Fibroblast of lung (primary cell): ENCODE measurements around the gene NHSL2. TPM values are rescaled to one million over a fixed set of nuclear protein-coding genes. Genes with fewer than 3 reads are reported as not detected.

Experiments
- DNase-seq, 2 donors: peaks; one replicate each; pipeline versions ENCODE4 v3.0.0 to v3.0.0-alpha.2; 2010; ENCODE audit warnings: low read depth in 2 of 2
- H2AFZ ChIP-seq: 2 replicates; pipeline ENCODE4 v1.5.1; 2012; ENCODE audit warnings: low read length, control low read depth, inconsistent platforms
- H3K27ac ChIP-seq: 2 replicates; pipeline ENCODE4 v1.5.1; 2011; ENCODE audit warnings: low read length, control low read depth; ENCODE audit not compliant: insufficient read depth
- H3K27me3 ChIP-seq: 2 replicates; pipeline ENCODE4 v1.5.1; 2011; ENCODE audit warnings: mild to moderate bottlenecking, low read length; ENCODE audit not compliant: control insufficient read depth, insufficient read depth
- H3K36me3 ChIP-seq: 2 replicates; pipeline ENCODE4 v1.5.1; 2011; ENCODE audit warnings: low read length; ENCODE audit not compliant: control insufficient read depth, insufficient read depth
- H3K4me1 ChIP-seq: 2 replicates; pipeline ENCODE4 v1.5.1; 2011; ENCODE audit warnings: low read length; ENCODE audit not compliant: control insufficient read depth, insufficient read depth; ENCODE audit errors: extremely low read depth
- H3K4me2 ChIP-seq: 2 replicates; pipeline ENCODE4 v1.5.1; 2011; ENCODE audit warnings: low read length, control low read depth; ENCODE audit not compliant: insufficient read depth; ENCODE audit errors: extremely low read depth
- H3K4me3 ChIP-seq, 4 experiments: fragments of 200-600 bp in 1 of 4; sonication (generic) in 1 of 4; replicated peaks in 1 of 4; 2 replicates each; pipeline ENCODE4 v1.5.1; 2011 to 2016; ENCODE audit warnings: low read length in 4 of 4, low read depth in 3 of 4, mild to moderate bottlenecking in 3 of 4, control low read depth in 2 of 4, inconsistent platforms in 1 of 4, mixed read lengths in 1 of 4; ENCODE audit not compliant: insufficient read depth in 1 of 4; ENCODE audit errors: control extremely low read depth in 1 of 4
- H3K79me2 ChIP-seq: 2 replicates; pipeline ENCODE4 v1.5.1; 2012; ENCODE audit warnings: mild to moderate bottlenecking, low read length, inconsistent platforms; ENCODE audit not compliant: control insufficient read depth, insufficient read depth
- H3K9ac ChIP-seq: 2 replicates; pipeline ENCODE4 v1.5.1; 2011; ENCODE audit warnings: mild to moderate bottlenecking, low read length, control low read depth; ENCODE audit not compliant: insufficient read depth
- H3K9me3 ChIP-seq: 2 replicates; pipeline ENCODE4 v1.5.1; 2012; ENCODE audit warnings: low read depth, low read length; ENCODE audit not compliant: control insufficient read depth, insufficient read depth
- H4K20me1 ChIP-seq: 2 replicates; pipeline ENCODE4 v1.5.1; 2011; ENCODE audit warnings: low read length; ENCODE audit not compliant: control insufficient read depth, insufficient read depth; ENCODE audit errors: extremely low read depth
- EZH2 ChIP-seq: IDR thresholded peaks from 2 replicates; pipeline ENCODE4 v1.5.1; 2012; ENCODE audit warnings: low read length, control low read depth, mild to moderate bottlenecking; ENCODE audit errors: missing control alignments
- polyA plus RNA-seq, 2 donors: library from polyadenylated mRNA; depleted of rRNA in 1 of 2; stranded (reverse) in 1 of 2; unstranded in 1 of 2; fragments of >200 nt; gene quantifications; 2 replicates each; pipeline ENCODE4 v1.2.1, GENCODE V29; 2011 to 2012; ENCODE audit warnings: missing spikeins in 1 of 2
- total RNA-seq: library from RNA; depleted of rRNA; stranded (reverse); fragments of >200 nt; gene quantifications from 2 replicates; pipeline ENCODE4 v1.2.1, GENCODE V29; 2014
- TF ChIP-seq, protein P1 (sequence below), 2 donors: IDR thresholded peaks in 1 of 2; conservative IDR thresholded peaks in 1 of 2; 1 replicate in 1 of 2; 2 replicates in 1 of 2; pipeline ENCODE4 v1.5.1; 2011 to 2012; ENCODE audit warnings: low read length in 2 of 2, control low read depth in 1 of 2, inconsistent platforms in 1 of 2, low read depth in 1 of 2, mild to moderate bottlenecking in 1 of 2

Gene NHSL2
- total and polyA plus RNA-seq, 2 donors (not counting 1 experiment from before 2014, with no cell fraction given): 4.3 to 9.7 TPM

DNA sequence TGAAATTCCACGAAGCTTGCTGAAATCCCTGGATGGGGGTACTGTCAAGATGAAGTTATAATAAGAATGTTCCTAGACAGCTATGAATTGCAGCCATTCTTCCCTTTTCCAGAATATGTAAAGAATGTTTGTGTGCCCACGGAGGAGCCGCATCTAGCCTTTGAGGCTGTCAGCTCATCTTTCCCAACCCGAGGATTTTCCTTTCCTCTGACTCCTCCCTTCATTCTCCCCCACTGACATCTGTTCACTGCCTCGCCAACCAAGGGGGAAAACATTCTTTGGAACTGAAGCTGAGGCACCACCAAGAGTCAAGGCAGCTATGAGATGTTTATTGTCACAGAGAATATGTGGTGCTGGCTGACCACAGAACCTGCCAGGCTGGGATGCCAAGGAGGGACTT lies 8.8 kb downstream of the NHSL2 start:
- Histone ChIP-seq H2AFZ (no peak overlapping the region), H3K27ac (no peak overlapping the region), H4K20me1 (no peaks in the 10 kb centered on the region), H3K4me3 (no peak overlapping the region), H3K9me3 (no peaks in the 10 kb centered on the region), H3K36me3 (no peaks in the 10 kb centered on the region), H3K27me3 (no peaks in the 10 kb centered on the region), H3K4me1 (no peaks in the 10 kb centered on the region), H3K9ac (no peak overlapping the region), H3K79me2 (no peaks in the 10 kb centered on the region), H3K4me2 (no peak overlapping the region)
- TF ChIP-seq EZH2: no peak
- TF ChIP-seq, protein P1, sequence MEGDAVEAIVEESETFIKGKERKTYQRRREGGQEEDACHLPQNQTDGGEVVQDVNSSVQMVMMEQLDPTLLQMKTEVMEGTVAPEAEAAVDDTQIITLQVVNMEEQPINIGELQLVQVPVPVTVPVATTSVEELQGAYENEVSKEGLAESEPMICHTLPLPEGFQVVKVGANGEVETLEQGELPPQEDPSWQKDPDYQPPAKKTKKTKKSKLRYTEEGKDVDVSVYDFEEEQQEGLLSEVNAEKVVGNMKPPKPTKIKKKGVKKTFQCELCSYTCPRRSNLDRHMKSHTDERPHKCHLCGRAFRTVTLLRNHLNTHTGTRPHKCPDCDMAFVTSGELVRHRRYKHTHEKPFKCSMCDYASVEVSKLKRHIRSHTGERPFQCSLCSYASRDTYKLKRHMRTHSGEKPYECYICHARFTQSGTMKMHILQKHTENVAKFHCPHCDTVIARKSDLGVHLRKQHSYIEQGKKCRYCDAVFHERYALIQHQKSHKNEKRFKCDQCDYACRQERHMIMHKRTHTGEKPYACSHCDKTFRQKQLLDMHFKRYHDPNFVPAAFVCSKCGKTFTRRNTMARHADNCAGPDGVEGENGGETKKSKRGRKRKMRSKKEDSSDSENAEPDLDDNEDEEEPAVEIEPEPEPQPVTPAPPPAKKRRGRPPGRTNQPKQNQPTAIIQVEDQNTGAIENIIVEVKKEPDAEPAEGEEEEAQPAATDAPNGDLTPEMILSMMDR (conservative IDR thresholded peaks at IDR 0.05 in 1 of 2, IDR thresholded peaks at IDR 0.05 in 1 of 2; ENCODE audit: low read depth in 1 of 2, low read length in 2 of 2): no peak
- DNase-seq: peak in 1 of 2 donors; percentile 62

DNA sequence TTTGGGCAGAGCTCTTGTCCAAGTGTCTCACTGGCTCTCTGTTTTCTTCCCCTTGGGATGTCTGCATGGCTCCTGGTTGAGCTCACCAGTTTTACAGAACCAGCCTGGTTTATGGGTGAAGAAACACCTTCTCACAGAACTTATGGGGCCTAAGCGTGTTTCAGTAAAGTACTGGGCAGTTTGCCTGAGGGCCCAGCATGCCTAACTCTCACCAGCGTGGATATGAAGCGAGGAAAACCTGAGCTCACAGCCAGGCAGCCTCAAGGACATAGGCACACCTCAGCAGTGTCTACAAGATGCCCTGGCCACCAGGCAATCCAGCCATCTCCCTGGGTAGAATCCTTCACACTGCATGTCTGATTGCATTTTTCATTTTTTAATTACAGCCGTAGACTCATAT lies 9.2 kb downstream of the NHSL2 start:
- TF ChIP-seq EZH2: no peak
- TF ChIP-seq, protein P1 (conservative IDR thresholded peaks at IDR 0.05 in 1 of 2, IDR thresholded peaks at IDR 0.05 in 1 of 2; ENCODE audit: low read depth in 1 of 2, low read length in 2 of 2): no peak
- H3K9me3 ChIP-seq: no peaks in the 10 kb centered on the region
- H3K27ac ChIP-seq: no peak overlapping the region
- no peak overlapping the region for H3K4me2 ChIP-seq
- DNase-seq: no peak
- H3K4me1 ChIP-seq: no peaks in the 10 kb centered on the region
- no peak overlapping the region for H2AFZ ChIP-seq
- H3K79me2 ChIP-seq: no peaks in the 10 kb centered on the region
- H4K20me1 ChIP-seq: no peaks in the 10 kb centered on the region
- no peak overlapping the region for H3K9ac ChIP-seq
- no peaks in the 10 kb centered on the region for H3K36me3 ChIP-seq
- H3K4me3 ChIP-seq: no peak overlapping the region
- no peaks in the 10 kb centered on the region for H3K27me3 ChIP-seq

DNA sequence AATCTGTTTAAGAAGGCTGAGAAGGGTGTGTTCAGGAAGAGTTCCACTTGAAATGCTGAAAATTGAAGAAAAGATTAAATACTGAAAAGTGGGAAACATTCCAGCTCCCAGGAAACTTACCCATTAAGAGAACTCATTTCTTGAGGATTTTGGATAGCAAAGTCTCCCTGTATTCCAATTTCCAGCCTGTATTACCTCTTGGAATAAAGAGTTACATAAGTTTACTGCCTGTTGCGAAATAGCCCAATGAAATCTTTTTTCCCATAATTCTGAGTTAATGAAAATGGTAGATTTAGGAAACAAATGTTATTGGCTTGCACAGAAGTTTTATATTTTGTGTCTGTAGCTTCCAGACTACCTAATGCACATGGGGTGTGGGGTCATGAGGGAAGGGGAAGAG lies 12.0 kb downstream of the NHSL2 start:
- H4K20me1 ChIP-seq: no peaks in the 10 kb centered on the region
- TF ChIP-seq, protein P1 (conservative IDR thresholded peaks at IDR 0.05 in 1 of 2, IDR thresholded peaks at IDR 0.05 in 1 of 2; ENCODE audit: low read depth in 1 of 2, low read length in 2 of 2): no peak
- TF ChIP-seq EZH2: no peak
- no peaks in the 10 kb centered on the region for H3K36me3 ChIP-seq
- no peak overlapping the region for H2AFZ ChIP-seq
- H3K27ac ChIP-seq: no peak overlapping the region
- no peaks in the 10 kb centered on the region for H3K4me1 ChIP-seq
- no peaks in the 10 kb centered on the region for H3K79me2 ChIP-seq
- no peak overlapping the region for H3K4me2 ChIP-seq
- no peak overlapping the region for H3K9ac ChIP-seq
- no peak overlapping the region for H3K4me3 ChIP-seq
- no peaks in the 10 kb centered on the region for H3K9me3 ChIP-seq
- H3K27me3 ChIP-seq: no peaks in the 10 kb centered on the region
- no peak for DNase-seq
